GM23338 (cell line): Measurements from ENCODE around the gene DYSF. TPM values are rescaled to one million over a fixed set of nuclear protein-coding genes. Genes with fewer than 3 reads are reported as not detected.

Experiments used
- ATAC-seq: fragments of 200-7000 bp; cut with Tn5 transposase; 3 replicates; pipeline ENCODE4 v1.9.1; 2020
- DNase-seq: peaks from one replicate; pipeline ENCODE4 v3.0.0-alpha.2; 2015; ENCODE audit warnings: low spot score
- H2AFZ ChIP-seq: fragments of 200-600 bp; sonication (generic); 2 replicates; pipeline ENCODE4 v1.8.0; 2016; ENCODE audit warnings: antibody characterized with exemption, mild to moderate bottlenecking, moderate library complexity
- H3F3A ChIP-seq: fragments of 200-600 bp; sonication (generic); replicated peaks from 2 replicates; pipeline ENCODE4 v1.8.0; 2017; ENCODE audit warnings: antibody characterized with exemption, mixed run types, low read depth
- H3K27ac ChIP-seq: fragments of 200-600 bp; sonication (generic); 2 replicates; pipeline ENCODE4 v1.6.1; 2016; ENCODE audit warnings: low read depth
- H3K27me3 ChIP-seq: fragments of 200-600 bp; sonication (generic); 2 replicates; pipeline ENCODE4 v1.8.0; 2016; ENCODE audit warnings: mild to moderate bottlenecking, mixed run types, moderate library complexity; ENCODE audit not compliant: insufficient read depth
- H3K36me3 ChIP-seq: fragments of 200-600 bp; sonication (generic); 2 replicates; pipeline ENCODE4 v1.8.0; 2016; ENCODE audit warnings: mild to moderate bottlenecking; ENCODE audit not compliant: insufficient read depth
- H3K4me1 ChIP-seq: fragments of 200-600 bp; sonication (generic); 2 replicates; pipeline ENCODE4 v1.8.0; 2016; ENCODE audit warnings: mild to moderate bottlenecking, moderate library complexity; ENCODE audit not compliant: insufficient read depth
- H3K4me2 ChIP-seq: fragments of 200-600 bp; sonication (generic); 2 replicates; pipeline ENCODE4 v1.7.1; 2017; ENCODE audit warnings: mixed run types
- H3K4me3 ChIP-seq: fragments of 200-600 bp; sonication (generic); 2 replicates; pipeline ENCODE4 v1.6.1; 2016; ENCODE audit warnings: mixed run types
- H3K79me2 ChIP-seq: fragments of 200-600 bp; sonication (generic); replicated peaks from 2 replicates; pipeline ENCODE4 v1.8.0; 2017; ENCODE audit warnings: mild to moderate bottlenecking; ENCODE audit not compliant: insufficient read depth
- H3K9me2 ChIP-seq: fragments of 200-600 bp; sonication (generic); 2 replicates; pipeline ENCODE4 v1.8.0; 2017; ENCODE audit not compliant: insufficient read depth
- H4K20me1 ChIP-seq: fragments of 200-600 bp; sonication (generic); replicated peaks from 2 replicates; pipeline ENCODE4 v1.8.0; 2017; ENCODE audit warnings: mild to moderate bottlenecking; ENCODE audit not compliant: insufficient read depth
- H3K27ac Mint-ChIP-seq: 2 replicates; pipeline ENCODE4 v1.8.0; 2020; ENCODE audit warnings: inconsistent platforms, mild to moderate bottlenecking, moderate library complexity, mixed read lengths
- H3K27me3 Mint-ChIP-seq: 3 replicates; pipeline ENCODE4 v1.8.0; 2022; ENCODE audit warnings: low read depth, mild to moderate bottlenecking, moderate library complexity, mixed read lengths, inconsistent platforms; ENCODE audit not compliant: insufficient read depth, poor library complexity
- H3K36me3 Mint-ChIP-seq: 3 replicates; pipeline ENCODE4 v1.8.0; 2021; ENCODE audit warnings: low read depth, mild to moderate bottlenecking, inconsistent platforms, moderate library complexity, mixed read lengths
- H3K4me1 Mint-ChIP-seq: 3 replicates; pipeline ENCODE4 v1.8.0; 2020; ENCODE audit warnings: mild to moderate bottlenecking, inconsistent platforms, mixed read lengths
- H3K4me3 Mint-ChIP-seq: 3 replicates; pipeline ENCODE4 v1.8.0; 2021; ENCODE audit warnings: moderate library complexity, mild to moderate bottlenecking, inconsistent platforms, mixed read lengths
- H3K9me3 Mint-ChIP-seq: 3 replicates; pipeline ENCODE4 v1.8.0; 2020; ENCODE audit warnings: moderate library complexity, mild to moderate bottlenecking, inconsistent platforms, mixed read lengths
- CREB1 ChIP-seq: fragments of 250-450 bp; sonication (Bioruptor Pico); IDR thresholded peaks from 2 replicates; pipeline ENCODE4 v1.5.0; 2020; ENCODE audit warnings: low read depth, mild to moderate bottlenecking, moderate library complexity
- CTCF ChIP-seq, 2 experiments: fragments of 200-600 bp in 1 of 2; sonication (generic) in 1 of 2; conservative IDR thresholded peaks; 2 replicates each; pipeline versions ENCODE4 v1.5.1 to v1.6.1; 2016 to 2017; ENCODE audit warnings: antibody characterized with exemption in 2 of 2, low read depth in 2 of 2, mild to moderate bottlenecking in 2 of 2, moderate library complexity in 1 of 2
- ETS1 ChIP-seq: IDR thresholded peaks from 2 replicates; pipeline ENCODE4 v1.6.1; 2016; ENCODE audit warnings: antibody characterized with exemption
- EZH2 ChIP-seq: fragments of 200-600 bp; sonication (generic); IDR thresholded peaks from one replicate; pipeline ENCODE4 v1.8.0; 2017; ENCODE audit warnings: antibody characterized with exemption, mild to moderate bottlenecking, low read depth; ENCODE audit not compliant: unreplicated experiment
- EZH2phosphoT487 ChIP-seq: fragments of 200-600 bp; sonication (generic); IDR thresholded peaks from one replicate; pipeline ENCODE4 v1.8.1; 2018; ENCODE audit warnings: antibody characterized with exemption; ENCODE audit not compliant: unreplicated experiment
- JUNB ChIP-seq: IDR thresholded peaks from one replicate; pipeline ENCODE4 v1.6.1; 2016; ENCODE audit warnings: antibody characterized with exemption; ENCODE audit not compliant: unreplicated experiment
- NANOG ChIP-seq: IDR thresholded peaks from 2 replicates; pipeline ENCODE4 v1.6.1; 2016; ENCODE audit warnings: antibody characterized with exemption, borderline replicate concordance
- POLR2AphosphoS5 ChIP-seq: IDR thresholded peaks from 2 replicates; pipeline ENCODE4 v1.6.1; 2016; ENCODE audit warnings: antibody characterized with exemption, low read depth
- STAT1 ChIP-seq: IDR thresholded peaks from one replicate; pipeline ENCODE4 v1.6.1; 2016; ENCODE audit warnings: antibody characterized with exemption; ENCODE audit not compliant: unreplicated experiment
- ZNF114 ChIP-seq: fragments of 250-450 bp; sonication (Bioruptor Pico); IDR thresholded peaks from 2 replicates; pipeline ENCODE4 v1.5.0; 2020; ENCODE audit warnings: mild to moderate bottlenecking, moderate library complexity
- ZNF331 ChIP-seq: fragments of 250-450 bp; sonication (Bioruptor Pico); IDR thresholded peaks from 2 replicates; pipeline ENCODE4 v1.5.0; 2020; ENCODE audit warnings: low read depth, mild to moderate bottlenecking, moderate library complexity
- polyA plus RNA-seq: library from polyadenylated mRNA; unstranded; fragments of >200 nt; fragmentation: Nextera tagmentation; extraction: Ambion mirVana; gene quantifications from 2 replicates; pipeline ENCODE4 v1.2.1, GENCODE V29; 2016
- total RNA-seq: library from RNA; depleted of rRNA; stranded (reverse); fragments of >200 nt; shearing (Covaris generic); gene quantifications from 2 replicates; pipeline ENCODE4 v1.2.3, GENCODE V29; 2014
- TF ChIP-seq, protein P1 (sequence below): fragments of 250-450 bp; sonication (Bioruptor Pico); IDR thresholded peaks from 2 replicates; pipeline ENCODE4 v1.5.0; 2020; ENCODE audit warnings: mild to moderate bottlenecking, moderate library complexity
- TF ChIP-seq, protein P2 (sequence below): IDR thresholded peaks from one replicate; pipeline ENCODE4 v1.6.1; 2018; ENCODE audit warnings: antibody characterized with exemption; ENCODE audit not compliant: unreplicated experiment

Gene DYSF
- total and polyA plus RNA-seq, 2 experiments from 2014 or later: 7.3 to 21.3 TPM

GRCh38 chr2:71534201-71534600, 80.8 kb downstream of the DYSF start:
- Histone ChIP-seq H4K20me1 (no peaks in the 10 kb centered on the region), H3K9me2 (no peaks in the 10 kb centered on the region), H3K27ac (no peak overlapping the region), H3K79me2 (no peaks in the 10 kb centered on the region), H3F3A (no peaks in the 10 kb centered on the region), H3K36me3 (no peaks in the 10 kb centered on the region), H3K27me3 (no peaks in the 10 kb centered on the region), H3K4me3 (no peak overlapping the region), H3K4me1 (no peaks in the 10 kb centered on the region), H3K4me2 (no peak overlapping the region), H2AFZ (no peak overlapping the region)
- Mint-ChIP-seq H3K4me3 (no peak overlapping the region), H3K4me1 (peaks cover 8% of the 10 kb centered on the region; the same call in 2 of the 3 replicates), H3K27ac (no peak overlapping the region), H3K27me3 (peaks cover 4% of the 10 kb centered on the region), H3K9me3 (no peaks in the 10 kb centered on the region), H3K36me3 (peaks cover 7% of the 10 kb centered on the region; the same call in 1 of the 3 replicates)
- ATAC-seq (no peak), DNase-seq (no peak)
- TF ChIP-seq EZH2phosphoT487: no peak
- TF ChIP-seq EZH2: no peak
- TF ChIP-seq JUNB: no peak
- TF ChIP-seq NANOG: no peak
- TF ChIP-seq ETS1: no peak
- no peak for TF ChIP-seq ZNF331 (CRISPR knock-in tag)
- TF ChIP-seq, protein P1, sequence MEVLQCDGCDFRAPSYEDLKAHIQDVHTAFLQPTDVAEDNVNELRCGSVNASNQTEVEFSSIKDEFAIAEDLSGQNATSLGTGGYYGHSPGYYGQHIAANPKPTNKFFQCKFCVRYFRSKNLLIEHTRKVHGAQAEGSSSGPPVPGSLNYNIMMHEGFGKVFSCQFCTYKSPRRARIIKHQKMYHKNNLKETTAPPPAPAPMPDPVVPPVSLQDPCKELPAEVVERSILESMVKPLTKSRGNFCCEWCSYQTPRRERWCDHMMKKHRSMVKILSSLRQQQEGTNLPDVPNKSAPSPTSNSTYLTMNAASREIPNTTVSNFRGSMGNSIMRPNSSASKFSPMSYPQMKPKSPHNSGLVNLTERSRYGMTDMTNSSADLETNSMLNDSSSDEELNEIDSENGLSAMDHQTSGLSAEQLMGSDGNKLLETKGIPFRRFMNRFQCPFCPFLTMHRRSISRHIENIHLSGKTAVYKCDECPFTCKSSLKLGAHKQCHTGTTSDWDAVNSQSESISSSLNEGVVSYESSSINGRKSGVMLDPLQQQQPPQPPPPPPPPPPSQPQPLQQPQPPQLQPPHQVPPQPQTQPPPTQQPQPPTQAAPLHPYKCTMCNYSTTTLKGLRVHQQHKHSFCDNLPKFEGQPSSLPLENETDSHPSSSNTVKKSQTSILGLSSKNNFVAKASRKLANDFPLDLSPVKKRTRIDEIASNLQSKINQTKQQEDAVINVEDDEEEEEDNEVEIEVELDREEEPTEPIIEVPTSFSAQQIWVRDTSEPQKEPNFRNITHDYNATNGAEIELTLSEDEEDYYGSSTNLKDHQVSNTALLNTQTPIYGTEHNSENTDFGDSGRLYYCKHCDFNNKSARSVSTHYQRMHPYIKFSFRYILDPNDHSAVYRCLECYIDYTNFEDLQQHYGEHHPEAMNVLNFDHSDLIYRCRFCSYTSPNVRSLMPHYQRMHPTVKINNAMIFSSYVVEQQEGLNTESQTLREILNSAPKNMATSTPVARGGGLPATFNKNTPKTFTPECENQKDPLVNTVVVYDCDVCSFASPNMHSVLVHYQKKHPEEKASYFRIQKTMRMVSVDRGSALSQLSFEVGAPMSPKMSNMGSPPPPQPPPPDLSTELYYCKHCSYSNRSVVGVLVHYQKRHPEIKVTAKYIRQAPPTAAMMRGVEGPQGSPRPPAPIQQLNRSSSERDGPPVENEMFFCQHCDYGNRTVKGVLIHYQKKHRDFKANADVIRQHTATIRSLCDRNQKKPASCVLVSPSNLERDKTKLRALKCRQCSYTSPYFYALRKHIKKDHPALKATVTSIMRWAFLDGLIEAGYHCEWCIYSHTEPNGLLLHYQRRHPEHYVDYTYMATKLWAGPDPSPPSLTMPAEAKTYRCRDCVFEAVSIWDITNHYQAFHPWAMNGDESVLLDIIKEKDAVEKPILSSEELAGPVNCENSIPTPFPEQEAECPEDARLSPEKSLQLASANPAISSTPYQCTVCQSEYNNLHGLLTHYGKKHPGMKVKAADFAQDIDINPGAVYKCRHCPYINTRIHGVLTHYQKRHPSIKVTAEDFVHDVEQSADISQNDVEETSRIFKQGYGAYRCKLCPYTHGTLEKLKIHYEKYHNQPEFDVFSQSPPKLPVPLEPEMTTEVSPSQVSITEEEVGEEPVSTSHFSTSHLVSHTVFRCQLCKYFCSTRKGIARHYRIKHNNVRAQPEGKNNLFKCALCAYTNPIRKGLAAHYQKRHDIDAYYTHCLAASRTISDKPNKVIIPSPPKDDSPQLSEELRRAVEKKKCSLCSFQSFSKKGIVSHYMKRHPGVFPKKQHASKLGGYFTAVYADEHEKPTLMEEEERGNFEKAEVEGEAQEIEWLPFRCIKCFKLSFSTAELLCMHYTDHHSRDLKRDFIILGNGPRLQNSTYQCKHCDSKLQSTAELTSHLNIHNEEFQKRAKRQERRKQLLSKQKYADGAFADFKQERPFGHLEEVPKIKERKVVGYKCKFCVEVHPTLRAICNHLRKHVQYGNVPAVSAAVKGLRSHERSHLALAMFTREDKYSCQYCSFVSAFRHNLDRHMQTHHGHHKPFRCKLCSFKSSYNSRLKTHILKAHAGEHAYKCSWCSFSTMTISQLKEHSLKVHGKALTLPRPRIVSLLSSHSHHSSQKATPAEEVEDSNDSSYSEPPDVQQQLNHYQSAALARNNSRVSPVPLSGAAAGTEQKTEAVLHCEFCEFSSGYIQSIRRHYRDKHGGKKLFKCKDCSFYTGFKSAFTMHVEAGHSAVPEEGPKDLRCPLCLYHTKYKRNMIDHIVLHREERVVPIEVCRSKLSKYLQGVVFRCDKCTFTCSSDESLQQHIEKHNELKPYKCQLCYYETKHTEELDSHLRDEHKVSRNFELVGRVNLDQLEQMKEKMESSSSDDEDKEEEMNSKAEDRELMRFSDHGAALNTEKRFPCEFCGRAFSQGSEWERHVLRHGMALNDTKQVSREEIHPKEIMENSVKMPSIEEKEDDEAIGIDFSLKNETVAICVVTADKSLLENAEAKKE (CRISPR knock-in tag): no peak
- TF ChIP-seq, protein P2, sequence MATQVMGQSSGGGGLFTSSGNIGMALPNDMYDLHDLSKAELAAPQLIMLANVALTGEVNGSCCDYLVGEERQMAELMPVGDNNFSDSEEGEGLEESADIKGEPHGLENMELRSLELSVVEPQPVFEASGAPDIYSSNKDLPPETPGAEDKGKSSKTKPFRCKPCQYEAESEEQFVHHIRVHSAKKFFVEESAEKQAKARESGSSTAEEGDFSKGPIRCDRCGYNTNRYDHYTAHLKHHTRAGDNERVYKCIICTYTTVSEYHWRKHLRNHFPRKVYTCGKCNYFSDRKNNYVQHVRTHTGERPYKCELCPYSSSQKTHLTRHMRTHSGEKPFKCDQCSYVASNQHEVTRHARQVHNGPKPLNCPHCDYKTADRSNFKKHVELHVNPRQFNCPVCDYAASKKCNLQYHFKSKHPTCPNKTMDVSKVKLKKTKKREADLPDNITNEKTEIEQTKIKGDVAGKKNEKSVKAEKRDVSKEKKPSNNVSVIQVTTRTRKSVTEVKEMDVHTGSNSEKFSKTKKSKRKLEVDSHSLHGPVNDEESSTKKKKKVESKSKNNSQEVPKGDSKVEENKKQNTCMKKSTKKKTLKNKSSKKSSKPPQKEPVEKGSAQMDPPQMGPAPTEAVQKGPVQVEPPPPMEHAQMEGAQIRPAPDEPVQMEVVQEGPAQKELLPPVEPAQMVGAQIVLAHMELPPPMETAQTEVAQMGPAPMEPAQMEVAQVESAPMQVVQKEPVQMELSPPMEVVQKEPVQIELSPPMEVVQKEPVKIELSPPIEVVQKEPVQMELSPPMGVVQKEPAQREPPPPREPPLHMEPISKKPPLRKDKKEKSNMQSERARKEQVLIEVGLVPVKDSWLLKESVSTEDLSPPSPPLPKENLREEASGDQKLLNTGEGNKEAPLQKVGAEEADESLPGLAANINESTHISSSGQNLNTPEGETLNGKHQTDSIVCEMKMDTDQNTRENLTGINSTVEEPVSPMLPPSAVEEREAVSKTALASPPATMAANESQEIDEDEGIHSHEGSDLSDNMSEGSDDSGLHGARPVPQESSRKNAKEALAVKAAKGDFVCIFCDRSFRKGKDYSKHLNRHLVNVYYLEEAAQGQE: no peak
- TF ChIP-seq CREB1 (CRISPR knock-in tag): no peak
- TF ChIP-seq CTCF (conservative IDR thresholded peaks at IDR 0.05; ENCODE audit: low read depth in 2 of 2): no peak
- no peak for TF ChIP-seq STAT1
- no peak for TF ChIP-seq ZNF114 (CRISPR knock-in tag)
- TF ChIP-seq POLR2AphosphoS5: no peak
